Measurements from ENCODE around the gene POLR1E. TPM values are rescaled to one million over a fixed set of nuclear protein-coding genes. Genes with fewer than 3 reads are reported as not detected.

Gene POLR1E
- total RNA-seq, 1 donor from 2014 or later = 12.3 TPM

DNA sequence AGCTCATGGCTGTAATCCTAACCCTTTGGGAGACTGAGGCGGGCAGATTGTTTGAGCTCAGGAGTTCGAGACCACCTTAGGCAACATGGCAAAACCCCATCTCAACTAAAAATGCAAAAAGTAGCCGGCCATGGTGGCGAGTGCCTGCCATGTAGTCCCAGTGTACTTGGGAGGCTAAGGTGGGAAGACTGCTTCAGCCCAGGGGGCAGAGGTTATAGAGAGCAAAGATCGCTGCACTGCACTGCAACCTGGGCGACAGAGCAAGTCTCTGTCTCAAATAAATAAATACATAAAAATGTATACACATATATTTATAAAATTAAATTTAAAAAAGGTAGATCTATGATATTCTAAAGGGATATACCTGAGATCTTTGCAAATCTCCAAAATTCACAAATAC, 39.9 kb upstream of the POLR1E start:
- no peaks in the 10 kb centered on the region for H3K4me1 ChIP-seq
- no peak overlapping the region for H3K27ac ChIP-seq
- intact Hi-C loops (cut with DNase I) = no loop called here
- peaks cover 0 to 18% of the 10 kb centered on the region in 2 donors for H3K36me3 ChIP-seq
- no peaks in the 10 kb centered on the region for H3K9me3 ChIP-seq
- no peak overlapping the region for H3K4me3 ChIP-seq
- H3K27me3 ChIP-seq = no peaks in the 10 kb centered on the region
- TF ChIP-seq POLR2AphosphoS5 (IDR thresholded peaks at IDR 0.05; ENCODE audit: insufficient read depth in 1 of 2, low read depth in 1 of 2) (no peak), POLR2A (IDR thresholded peaks at IDR 0.05) (no peak)
- TF ChIP-seq, protein P1, sequence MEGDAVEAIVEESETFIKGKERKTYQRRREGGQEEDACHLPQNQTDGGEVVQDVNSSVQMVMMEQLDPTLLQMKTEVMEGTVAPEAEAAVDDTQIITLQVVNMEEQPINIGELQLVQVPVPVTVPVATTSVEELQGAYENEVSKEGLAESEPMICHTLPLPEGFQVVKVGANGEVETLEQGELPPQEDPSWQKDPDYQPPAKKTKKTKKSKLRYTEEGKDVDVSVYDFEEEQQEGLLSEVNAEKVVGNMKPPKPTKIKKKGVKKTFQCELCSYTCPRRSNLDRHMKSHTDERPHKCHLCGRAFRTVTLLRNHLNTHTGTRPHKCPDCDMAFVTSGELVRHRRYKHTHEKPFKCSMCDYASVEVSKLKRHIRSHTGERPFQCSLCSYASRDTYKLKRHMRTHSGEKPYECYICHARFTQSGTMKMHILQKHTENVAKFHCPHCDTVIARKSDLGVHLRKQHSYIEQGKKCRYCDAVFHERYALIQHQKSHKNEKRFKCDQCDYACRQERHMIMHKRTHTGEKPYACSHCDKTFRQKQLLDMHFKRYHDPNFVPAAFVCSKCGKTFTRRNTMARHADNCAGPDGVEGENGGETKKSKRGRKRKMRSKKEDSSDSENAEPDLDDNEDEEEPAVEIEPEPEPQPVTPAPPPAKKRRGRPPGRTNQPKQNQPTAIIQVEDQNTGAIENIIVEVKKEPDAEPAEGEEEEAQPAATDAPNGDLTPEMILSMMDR (IDR thresholded peaks at IDR 0.05) = no peak
- no peak for DNase-seq (ENCODE audit: extremely low spot score in 2 of 2)

DNA sequence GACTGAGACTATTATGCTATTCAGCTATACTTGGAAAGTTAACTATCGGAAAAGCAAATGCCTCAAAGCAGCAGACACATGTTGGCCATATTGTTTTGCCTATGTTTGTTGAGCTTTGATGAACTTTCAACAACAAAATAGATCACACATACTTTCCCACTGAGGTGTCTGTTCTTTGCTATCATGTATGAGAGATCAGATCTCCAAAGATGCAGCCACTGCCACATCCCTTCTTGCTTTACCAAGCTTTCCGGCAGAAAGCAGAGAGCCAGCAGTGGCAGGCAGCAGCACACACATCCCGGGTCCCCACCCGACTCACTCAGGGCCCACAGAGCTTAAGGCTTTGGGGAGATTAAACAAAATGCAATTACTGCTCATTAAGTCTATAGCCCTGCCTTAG, 39.3 kb upstream of the POLR1E start:
- Histone ChIP-seq H3K9me3 (no peaks in the 10 kb centered on the region), H3K4me1 (peaks cover under 1% of the 10 kb centered on the region), H3K4me3 (no peak overlapping the region), H3K27me3 (no peaks in the 10 kb centered on the region), H3K36me3 (peaks cover 0 to 12% of the 10 kb centered on the region in 2 donors), H3K27ac (no peak overlapping the region)
- intact Hi-C loops (cut with DNase I) = no loop called here
- no peak for DNase-seq (ENCODE audit: extremely low spot score in 2 of 2)
- TF ChIP-seq POLR2AphosphoS5 (IDR thresholded peaks at IDR 0.05; ENCODE audit: insufficient read depth in 1 of 2, low read depth in 1 of 2) (no peak), POLR2A (IDR thresholded peaks at IDR 0.05) (no peak)
- TF ChIP-seq, protein P1 (IDR thresholded peaks at IDR 0.05) = no peak

DNA sequence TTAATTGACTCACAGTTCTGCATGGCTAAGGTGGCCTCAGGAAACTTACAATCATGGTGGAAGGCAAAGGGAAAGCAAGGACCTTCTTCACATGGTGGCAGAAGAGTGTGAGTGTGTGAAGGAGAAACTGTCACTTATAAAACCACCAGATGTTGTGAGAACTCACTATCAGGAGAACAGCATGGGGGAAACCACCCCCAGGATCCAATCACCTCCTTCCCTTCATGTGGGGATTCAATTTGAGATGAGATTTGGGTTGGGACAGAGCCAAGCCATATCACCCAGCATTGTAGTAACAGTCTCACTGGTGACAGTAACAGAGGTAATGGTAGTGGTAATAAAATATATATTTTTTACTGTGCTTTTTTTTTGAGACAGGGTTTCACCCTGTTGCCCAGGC, 38.6 kb upstream of the POLR1E start:
- intact Hi-C loops (cut with DNase I) = no loop called here
- Histone ChIP-seq H3K4me3 (no peak overlapping the region), H3K27ac (no peak overlapping the region), H3K27me3 (no peaks in the 10 kb centered on the region), H3K36me3 (peaks cover 0 to 5% of the 10 kb centered on the region in 2 donors), H3K4me1 (peaks cover 7% of the 10 kb centered on the region), H3K9me3 (no peaks in the 10 kb centered on the region)
- DNase-seq (ENCODE audit: extremely low spot score in 2 of 2) = no peak
- TF ChIP-seq POLR2AphosphoS5 (IDR thresholded peaks at IDR 0.05; ENCODE audit: insufficient read depth in 1 of 2, low read depth in 1 of 2) (no peak), POLR2A (IDR thresholded peaks at IDR 0.05) (no peak)
- TF ChIP-seq, protein P1 (IDR thresholded peaks at IDR 0.05) = no peak

DNA sequence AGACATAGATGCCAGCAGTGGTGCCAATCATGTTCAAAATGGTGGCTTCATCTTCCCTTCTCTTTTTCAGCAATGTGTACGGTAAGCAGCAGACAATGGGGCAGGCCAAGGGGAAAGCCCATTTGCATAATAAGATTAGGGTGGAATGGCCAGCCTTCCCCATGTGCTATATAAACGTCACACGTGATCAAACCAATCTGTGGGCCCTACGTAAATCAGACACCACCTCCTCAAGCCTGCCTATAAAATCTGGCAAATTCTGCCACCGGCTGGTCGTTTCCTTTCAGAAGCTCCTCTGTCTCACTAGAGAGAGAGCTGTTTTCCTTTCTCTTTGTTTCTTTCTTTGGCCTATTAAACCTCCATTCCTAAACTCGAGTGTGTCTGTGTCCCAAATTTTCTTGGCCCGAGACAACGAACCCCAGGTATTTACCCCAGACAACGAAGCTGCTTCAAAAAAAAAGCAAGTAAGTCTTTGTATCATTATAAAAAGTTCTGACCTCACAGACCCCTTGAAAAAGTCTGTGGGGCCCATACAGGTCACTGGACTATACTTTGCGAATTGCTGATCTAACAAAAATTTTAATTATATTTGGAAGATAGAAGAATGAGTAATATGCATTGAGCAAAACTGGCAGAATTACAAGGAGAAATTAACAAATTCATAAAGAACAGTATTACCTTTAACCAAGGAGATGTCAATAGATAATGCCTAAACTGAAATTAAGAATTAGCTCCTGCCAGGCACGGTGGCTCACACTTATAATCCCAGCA, 35.7 kb upstream of the POLR1E start:
- no peaks in the 10 kb centered on the region for H3K27me3 ChIP-seq
- peaks cover 18% of the 10 kb centered on the region for H3K4me1 ChIP-seq
- no peak for DNase-seq (ENCODE audit: extremely low spot score in 2 of 2)
- no peaks in the 10 kb centered on the region for H3K36me3 ChIP-seq
- H3K9me3 ChIP-seq = no peaks in the 10 kb centered on the region
- TF ChIP-seq POLR2A (IDR thresholded peaks at IDR 0.05) (no peak), POLR2AphosphoS5 (IDR thresholded peaks at IDR 0.05; ENCODE audit: insufficient read depth in 1 of 2, low read depth in 1 of 2) (no peak)
- TF ChIP-seq, protein P1 (IDR thresholded peaks at IDR 0.05) = no peak
- no peak overlapping the region for H3K4me3 ChIP-seq
- no peak overlapping the region for H3K27ac ChIP-seq
- intact Hi-C loops (cut with DNase I) = no loop called here

DNA sequence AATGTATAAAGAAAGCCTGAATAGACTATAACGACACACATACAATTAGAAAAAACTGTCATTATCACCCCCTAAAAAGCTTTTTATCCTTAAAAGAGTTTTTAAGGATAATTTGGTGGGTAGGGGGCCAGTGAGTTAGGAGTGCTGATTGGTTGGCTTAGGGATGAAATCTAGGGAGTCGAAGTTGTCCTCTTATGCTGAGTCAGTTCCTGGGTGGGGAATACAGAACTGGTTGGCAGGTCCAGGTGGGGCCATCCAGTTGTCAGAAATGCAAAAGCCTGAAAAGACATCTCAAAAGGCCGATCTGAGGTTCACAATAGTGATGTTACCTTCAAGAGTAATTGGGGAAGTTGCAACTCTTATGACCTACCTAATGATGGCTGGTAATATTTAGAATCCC, 34.1 kb upstream of the POLR1E start:
- TF ChIP-seq, protein P1 (IDR thresholded peaks at IDR 0.05) = no peak
- TF ChIP-seq POLR2AphosphoS5 (IDR thresholded peaks at IDR 0.05; ENCODE audit: insufficient read depth in 1 of 2, low read depth in 1 of 2) = no peak
- TF ChIP-seq POLR2A (IDR thresholded peaks at IDR 0.05) = no peak
- intact Hi-C loops (cut with DNase I) = no loop called here
- Histone ChIP-seq H3K4me1 (peaks cover 18% of the 10 kb centered on the region), H3K36me3 (no peaks in the 10 kb centered on the region), H3K27me3 (no peaks in the 10 kb centered on the region), H3K4me3 (no peak overlapping the region), H3K27ac (no peak overlapping the region), H3K9me3 (no peaks in the 10 kb centered on the region)
- no peak for DNase-seq (ENCODE audit: extremely low spot score in 2 of 2)
